Smooth muscle cell of the brain vasculature (primary cell): ENCODE measurements around the gene ADTRP.

Experiments
- DNase-seq: peaks from one replicate; pipeline ENCODE4 v3.0.0-alpha.2; 2012; ENCODE audit warnings: low read depth, low spot score

ADTRP gene

GRCh38 chr6:11773581-11773980 is 5.0 kb downstream of the ADTRP start:
- no peak for DNase-seq

GRCh38 chr6:11773013-11773412 is 5.6 kb downstream of the ADTRP start:
- DNase-seq = no peak

- peak; percentile 56 for DNase-seq
These were observed 6.3 kb downstream of the ADTRP start for GRCh38 chr6:11772109-11772825.

- DNase-seq = no peak
These were observed 7.0 kb downstream of the ADTRP start for GRCh38 chr6:11771473-11772048.

- peak; percentile 78 for DNase-seq
These were observed 7.8 kb downstream of the ADTRP start for GRCh38 chr6:11770546-11771466.

GRCh38 chr6:11769811-11770545 is 8.6 kb downstream of the ADTRP start:
- DNase-seq = no peak

GRCh38 chr6:11769244-11769643 is 9.4 kb downstream of the ADTRP start:
- no peak for DNase-seq

GRCh38 chr6:11767978-11768756 is 10.4 kb downstream of the ADTRP start:
- no peak for DNase-seq

GRCh38 chr6:11767458-11767857 is 11.1 kb downstream of the ADTRP start:
- no peak for DNase-seq

- peak; percentile 57 for DNase-seq
These were observed 11.8 kb downstream of the ADTRP start for GRCh38 chr6:11766589-11767450.

- no peak for DNase-seq
These were observed 12.6 kb downstream of the ADTRP start for GRCh38 chr6:11766043-11766442.

- DNase-seq = no peak
These were observed 14.4 kb downstream of the ADTRP start for GRCh38 chr6:11764250-11764604.

GRCh38 chr6:11763460-11764249 is 14.9 kb downstream of the ADTRP start:
- DNase-seq = no peak

GRCh38 chr6:11762794-11763459 is 15.7 kb downstream of the ADTRP start:
- no peak for DNase-seq

GRCh38 chr6:11761744-11762620 is 16.6 kb downstream of the ADTRP start:
- DNase-seq = no peak

GRCh38 chr6:11760015-11760473 is 18.6 kb downstream of the ADTRP start:
- no peak for DNase-seq

- DNase-seq = no peak
These were observed 19.7 kb downstream of the ADTRP start for GRCh38 chr6:11758878-11759277.

GRCh38 chr6:11756726-11757125 is 21.9 kb downstream of the ADTRP start:
- no peak for DNase-seq
